GM12878 (cell line): Measurements from ENCODE around the gene ASB10. TPM values are rescaled to one million over a fixed set of nuclear protein-coding genes. Genes with fewer than 3 reads are reported as not detected.

Source experiments
- ATAC-seq: fragments of 200-7000 bp; cut with Tn5 transposase; 3 replicates; pipeline ENCODE4 v1.9.1; 2020; ENCODE audit warnings: mild to moderate bottlenecking, moderate library complexity
- BruUV-seq: library from RNA; stranded (reverse); fragments of 400-500 nt; replicated peaks from 2 replicates; lab custom pipeline; 2021; lab: Mats Ljungman, UMichigan
- CTCF ChIA-PET: fragments of 300-600 bp; sonication (Branson Sonifier 250); formaldehyde crosslinking; extraction: SDS; loops from one replicate; lab custom pipeline; 2021; ENCODE audit warnings: inconsistent platforms; lab: Yijun Ruan, JAX
- POLR2A ChIA-PET: fragments of 350-600 bp; formaldehyde crosslinking; extraction: SDS; loops from one replicate; lab custom pipeline; 2021; ENCODE audit warnings: inconsistent platforms; lab: Charles Lee
- RAD21 ChIA-PET: fragments of 300-600 bp; sonication (Branson Sonifier 250); formaldehyde crosslinking; loops from one replicate; lab custom pipeline; 2023; ENCODE audit warnings: antibody characterized with exemption; ENCODE audit not compliant: unreplicated experiment; lab: Charles Lee
- SMC1A ChIA-PET: fragments of 300-600 bp; sonication (Branson Sonifier 250); formaldehyde crosslinking; loops from one replicate; lab custom pipeline; 2023; ENCODE audit not compliant: unreplicated experiment, uncharacterized antibody; lab: Charles Lee
- DNase-seq: peaks from one replicate; pipeline ENCODE4 v3.0.0-alpha.2; 2011; ENCODE audit warnings: low read depth, low spot score
- FAIRE-seq: peaks from 3 replicates; lab custom pipeline; 2011; peaks lifted over from hg19 to GRCh38; lab: Jason Lieb, UNC
- H2AFZ ChIP-seq: 2 replicates; pipeline ENCODE4 v1.6.0; 2011; ENCODE audit warnings: low read depth, low read length, control low read depth; ENCODE audit not compliant: control insufficient read depth
- H3K27ac ChIP-seq: 2 replicates; pipeline ENCODE4 v1.5.1; 2011; ENCODE audit warnings: control low read depth; ENCODE audit not compliant: control insufficient read depth, insufficient read depth
- H3K27me3 ChIP-seq, 2 experiments: replicated peaks in 1 of 2; 2 replicates each; pipeline versions ENCODE4 v1.6.0 to v1.6.1; 2011; ENCODE audit warnings: low read length in 1 of 2; ENCODE audit not compliant: control insufficient read depth in 2 of 2, insufficient read depth in 2 of 2
- H3K36me3 ChIP-seq, 2 experiments: 2 replicates each; pipeline ENCODE4 v1.5.1; 2011; ENCODE audit warnings: low read length in 1 of 2; ENCODE audit not compliant: control insufficient read depth in 2 of 2, insufficient read depth in 2 of 2
- H3K4me1 ChIP-seq: 2 replicates; pipeline ENCODE4 v1.6.1; 2011; ENCODE audit warnings: mild to moderate bottlenecking, low read length, moderate library complexity, mixed read lengths; ENCODE audit not compliant: control insufficient read depth, insufficient read depth
- H3K4me2 ChIP-seq: 2 replicates; pipeline ENCODE4 v1.6.0; 2011; ENCODE audit warnings: control low read depth; ENCODE audit not compliant: control insufficient read depth, insufficient read depth
- H3K4me3 ChIP-seq: fragments of 200-600 bp; sonication (generic); 2 replicates; pipeline ENCODE4 v1.5.1; 2016
- H3K79me2 ChIP-seq: 2 replicates; pipeline ENCODE4 v1.6.0; 2011; ENCODE audit warnings: low read length; ENCODE audit not compliant: control insufficient read depth, insufficient read depth
- H3K9ac ChIP-seq: 2 replicates; pipeline ENCODE4 v1.8.0; 2011; ENCODE audit warnings: low read length, control low read depth, mixed read lengths; ENCODE audit not compliant: control insufficient read depth, insufficient read depth
- H3K9me3 ChIP-seq: replicated peaks from 3 replicates; pipeline ENCODE4 v1.5.1; 2011; ENCODE audit warnings: mild to moderate bottlenecking, low read length; ENCODE audit not compliant: control insufficient read depth, insufficient read depth
- H4K20me1 ChIP-seq: 2 replicates; pipeline ENCODE4 v1.6.0; 2011; ENCODE audit not compliant: control insufficient read depth, insufficient read depth
- CEBPB ChIP-seq, 2 experiments: fragments of 150-350 bp in 1 of 2; IDR thresholded peaks; 2 replicates each; pipeline ENCODE4 v1.6.1; 2012 to 2014; ENCODE audit warnings: low read depth in 2 of 2, low read length in 2 of 2, borderline replicate concordance in 1 of 2, inconsistent platforms in 1 of 2
- DPF2 ChIP-seq: fragments of 450-650 bp; IDR thresholded peaks from 2 replicates; pipeline ENCODE4 v1.6.1; 2017; ENCODE audit warnings: mild to moderate bottlenecking
- E2F8 ChIP-seq: fragments of 450-650 bp; IDR thresholded peaks from 2 replicates; pipeline ENCODE4 v1.6.1; 2018; ENCODE audit warnings: mild to moderate bottlenecking, low read depth, moderate library complexity; ENCODE audit not compliant: partially characterized antibody
- ESRRA ChIP-seq: IDR thresholded peaks from 2 replicates; pipeline ENCODE4 v1.6.1; 2012; ENCODE audit warnings: mild to moderate bottlenecking, low read length, improper control_type of control experiment
- EZH2 ChIP-seq: IDR thresholded peaks from 2 replicates; pipeline ENCODE4 v1.6.1; 2012; ENCODE audit warnings: low read depth, mild to moderate bottlenecking, control low read depth, inconsistent platforms, low read length, borderline replicate concordance; ENCODE audit not compliant: control insufficient read depth
- GATAD2B ChIP-seq: fragments of 450-650 bp; conservative IDR thresholded peaks from 2 replicates; pipeline ENCODE4 v1.6.1; 2017; ENCODE audit warnings: low read depth, mild to moderate bottlenecking, moderate library complexity
- IRF4 ChIP-seq: IDR thresholded peaks from 2 replicates; pipeline ENCODE4 v1.6.1; 2011; ENCODE audit warnings: low read depth, low read length
- IRF5 ChIP-seq: fragments of 450-650 bp; IDR thresholded peaks from 2 replicates; pipeline ENCODE4 v1.6.1; 2017; ENCODE audit warnings: borderline replicate concordance
- LARP7 ChIP-seq: fragments of 450-650 bp; IDR thresholded peaks from 2 replicates; pipeline ENCODE4 v1.6.1; 2017; ENCODE audit warnings: mild to moderate bottlenecking
- MXI1 ChIP-seq: fragments of 150-350 bp; IDR thresholded peaks from 2 replicates; pipeline ENCODE4 v1.6.1; 2011; ENCODE audit warnings: low read depth, mild to moderate bottlenecking, inconsistent platforms, low read length, improper control_type of control experiment
- NFIC ChIP-seq: IDR thresholded peaks from 2 replicates; pipeline ENCODE4 v1.6.1; 2012; ENCODE audit warnings: low read depth, mild to moderate bottlenecking, inconsistent platforms, low read length, moderate library complexity
- NFXL1 ChIP-seq: fragments of 450-650 bp; IDR thresholded peaks from 2 replicates; pipeline ENCODE4 v1.6.1; 2017; ENCODE audit warnings: antibody characterized with exemption, mild to moderate bottlenecking, borderline replicate concordance
- POLR2AphosphoS2 ChIP-seq: IDR thresholded peaks from 2 replicates; pipeline ENCODE4 v1.6.1; 2011; ENCODE audit warnings: low read depth, mild to moderate bottlenecking, low read length, improper control_type of control experiment, moderate library complexity
- PRDM15 ChIP-seq: fragments of 450-650 bp; formaldehyde crosslinking; IDR thresholded peaks from 2 replicates; pipeline ENCODE4 v1.4.0; 2020; ENCODE audit warnings: mild to moderate bottlenecking, moderate library complexity
- STAT3 ChIP-seq: IDR thresholded peaks from 2 replicates; pipeline ENCODE4 v1.6.1; 2011; ENCODE audit warnings: low read depth, low read length, improper control_type of control experiment
- WGBS: methylation state at CpG from one replicate; pipeline ENCODE4 v1.1.6; 2016; ENCODE audit warnings: low lambda C conversion rate; ENCODE audit not compliant: insufficient replicate concordance, insufficient coverage; ENCODE audit errors: missing lambda C conversion rate; 5-methylcytosine and 5-hydroxymethylcytosine counted together
- in situ Hi-C: fragments of 300-500 bp; cut with MboI; formaldehyde crosslinking; loops from 9 replicates; pipeline ENCODE4 v1.14.3; 2018; ENCODE audit warnings: mixed read lengths
- intact Hi-C: fragments of 100-400 bp; cut with micrococcal nuclease; formaldehyde crosslinking; loops from one replicate; pipeline ENCODE4 v1.14.2; 2022; ENCODE audit not compliant: unreplicated experiment
- polyA plus RNA-seq, 11 experiments: library from polyadenylated mRNA; depleted of rRNA in 4 of 11; unstranded in 6 of 11; stranded (reverse) in 5 of 11; fragments of >200 nt; fragmentation: Nextera tagmentation in 4 of 11; fragmentation: Illumina TruSeq in 1 of 11; extraction: Ambion mirVana in 4 of 11; extraction: Trizol in 1 of 11; gene quantifications; 1 replicate in 1 of 11; 2 replicates in 10 of 11; pipeline versions ENCODE4 v1.2.1 to v1.2.3, GENCODE V29; 2011 to 2016; ENCODE audit warnings: inconsistent platforms in 2 of 11, missing spikeins in 2 of 11, low read depth in 1 of 11
- total RNA-seq, 4 experiments: library from RNA; depleted of rRNA in 3 of 4; stranded (reverse); fragments of >200 nt in 3 of 4; fragmentation: Illumina TruSeq in 1 of 4; extraction: Trizol in 1 of 4; gene quantifications; 2 replicates each; pipeline versions ENCODE4 v1.2.1 to v1.2.3, GENCODE V29; 2013 to 2021

The ASB10 gene
- total and polyA plus RNA-seq, 10 of the 15 experiments (the other 5 are each of a cell fraction or from before 2014, with no cell fraction given) = not detected

- ChIA-PET POLR2A (no interaction called here), SMC1A (interaction anchor here (0.7 kb wide), 1 partner anchor 224 kb away, joined by 3 read pairs; no protein-coding TSS in a partner anchor), RAD21 (no interaction called here), CTCF (interaction anchor here (0.7 to 1.2 kb wide), 8 partner anchors 10 to 275 kb away, joined by 3 to 8 read pairs (median 3); no protein-coding TSS in a partner anchor)
- H3K4me2 ChIP-seq = no peak overlapping the region
- H3K4me1 ChIP-seq = no peaks in the 10 kb centered on the region
- no peak overlapping the region for H3K27ac ChIP-seq
- no peak overlapping the region for H2AFZ ChIP-seq
- no TSS peak for BruUV-seq
- DNase-seq (no peak), FAIRE-seq (peak; percentile 57), ATAC-seq (peak; percentile 87)
- intact Hi-C loops (loop anchor here (1.0 to 5.0 kb wide), 2 partner anchors 48 to 70 kb away; no protein-coding TSS in a partner anchor), in situ Hi-C loops (no loop called here)
- H3K9ac ChIP-seq = no peak overlapping the region
- H3K36me3 ChIP-seq = no peaks in the 10 kb centered on the region
- peaks cover 5 to 19% of the 10 kb centered on the region in 2 experiments for H3K27me3 ChIP-seq
- no peaks in the 10 kb centered on the region for H4K20me1 ChIP-seq
- H3K79me2 ChIP-seq = no peaks in the 10 kb centered on the region
- no peaks in the 10 kb centered on the region for H3K9me3 ChIP-seq
- no peak overlapping the region for H3K4me3 ChIP-seq
- 20% methylated on average over 42 of the region's 42 CpGs for WGBS
- TF ChIP-seq DPF2 (no peak), STAT3 (no peak), E2F8 (no peak), POLR2AphosphoS2 (no peak), IRF5 (no peak), GATAD2B (no peak), NFXL1 (no peak), CEBPB (IDR thresholded peaks at IDR 0.05; ENCODE audit: borderline replicate concordance in 1 of 2, low read depth in 2 of 2, low read length in 2 of 2) (no peak), NFIC (no peak), EZH2 (no peak), PRDM15 (CRISPR knock-in tag) (no peak), ESRRA (no peak), LARP7 (peak; percentile 59; the same call in 1 of the 2 replicates), MXI1 (no peak), IRF4 (no peak)
Measured at GRCh38 chr7:151172273-151173141, 14.5 kb downstream of the ASB10 start.
